Amniotic stem cell (primary cell): Measurements from ENCODE around the gene GOLGA8Q.
"Not testable (repeated sequence)": the region's sequence is repeated elsewhere in the genome, so short reads cannot be mapped to it uniquely, and the experiment has no call there.

Source experiments
- DNase-seq: peaks from one replicate; lab custom pipeline; 2025; lab: John Stamatoyannopoulos, UW

Gene GOLGA8Q

GRCh38 chr15:30551750-30552149 is at the start of gene GOLGA8Q:
Gene GOLGA8Q, plus strand, starts transcription at chr15:30552050. Its CDS starts 28 bp downstream, at chr15:30552078.
- DNase-seq = not testable (repeated sequence)

DNA sequence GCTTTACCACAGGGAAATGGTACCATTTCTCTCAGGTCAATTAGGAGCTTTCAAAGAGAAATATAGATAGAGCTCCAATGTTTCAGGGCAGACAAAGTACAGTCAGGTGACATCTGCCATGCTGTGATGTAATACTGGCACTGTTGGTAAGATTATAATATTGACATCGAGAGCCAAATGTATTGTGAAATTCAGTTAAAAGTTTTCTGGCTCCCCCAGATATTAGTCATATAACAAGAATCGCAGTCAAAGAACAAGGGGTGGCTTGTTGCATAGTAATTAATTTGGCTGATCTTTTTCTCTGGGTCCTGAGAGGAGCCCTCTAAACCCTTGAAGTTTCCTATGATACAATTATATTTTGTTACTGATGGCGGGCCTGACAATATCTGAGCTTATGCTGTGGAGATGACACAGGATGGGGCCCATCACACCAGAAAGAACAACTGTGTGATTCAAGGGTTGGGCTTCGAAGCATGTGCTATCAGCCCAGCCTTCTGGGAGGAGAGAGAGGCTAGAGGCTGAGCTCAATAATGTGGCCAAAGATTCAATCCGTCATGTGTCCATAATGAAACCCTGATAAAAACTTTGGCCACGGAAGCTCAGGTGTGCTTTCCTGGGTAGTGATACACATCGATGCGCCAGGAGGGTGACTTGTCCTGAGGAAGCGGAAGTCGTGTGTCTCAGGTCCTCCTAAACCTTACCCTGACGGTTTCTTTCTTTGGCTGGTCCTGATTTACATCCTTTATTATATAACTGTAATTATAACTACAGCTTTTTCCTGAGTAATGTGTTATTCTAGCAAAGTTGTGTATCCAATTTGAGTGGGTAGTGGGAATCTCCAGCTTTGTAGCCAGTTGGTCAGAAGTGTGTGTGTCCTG is 48.7 kb upstream of the GOLGA8Q start:
- not testable (repeated sequence) for DNase-seq

GRCh38 chr15:30504162-30504843 is 47.5 kb upstream of the GOLGA8Q start:
- not testable (repeated sequence) for DNase-seq

- not testable (repeated sequence) for DNase-seq
Observed at GRCh38 chr15:30514545-30514944, 37.3 kb upstream of the GOLGA8Q start.

GRCh38 chr15:30523453-30524243 is 28.2 kb upstream of the GOLGA8Q start:
- DNase-seq = not testable (repeated sequence)

DNA sequence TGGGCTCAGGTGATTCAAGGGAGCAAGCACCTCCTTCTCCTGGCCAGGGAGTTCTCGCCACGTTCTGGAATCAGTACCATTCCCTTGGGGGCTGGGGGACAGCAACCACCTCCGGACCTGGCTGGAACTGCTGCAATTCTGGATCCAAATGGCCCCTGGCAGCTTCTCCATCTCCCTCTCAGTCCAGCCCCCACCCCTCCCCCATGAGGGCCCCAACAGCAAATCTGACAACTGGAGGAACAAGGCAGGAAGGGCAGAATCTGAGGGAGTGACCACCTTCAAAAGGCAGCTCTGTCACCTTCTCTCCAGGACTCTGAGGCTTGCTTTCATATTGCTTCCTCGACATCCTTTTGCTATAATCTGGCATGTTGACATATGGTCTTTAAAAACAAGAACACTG is 25.9 kb upstream of the GOLGA8Q start:
- DNase-seq = not testable (repeated sequence)

DNA sequence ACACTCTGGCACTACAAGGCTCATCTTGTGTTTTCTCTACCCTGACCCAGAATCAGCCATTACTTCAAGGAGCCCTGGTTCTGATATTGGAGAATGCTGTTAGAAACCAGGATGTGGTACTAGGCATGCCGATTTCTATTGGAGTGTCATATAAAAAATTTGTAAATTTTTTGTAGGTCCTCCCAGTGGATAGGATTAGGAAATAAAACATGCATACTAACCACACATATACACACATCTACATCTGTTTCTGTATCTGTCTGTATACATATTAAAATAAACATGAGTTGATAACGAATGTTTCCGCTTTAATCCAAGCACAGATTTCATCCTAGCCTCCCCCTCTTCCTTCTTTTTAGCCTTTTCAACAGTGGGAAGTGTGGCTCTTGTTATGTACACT is 22.8 kb upstream of the GOLGA8Q start:
- DNase-seq = not testable (repeated sequence)

GRCh38 chr15:30566949-30567348 is 15.1 kb downstream of the GOLGA8Q start:
- not testable (repeated sequence) for DNase-seq

DNA sequence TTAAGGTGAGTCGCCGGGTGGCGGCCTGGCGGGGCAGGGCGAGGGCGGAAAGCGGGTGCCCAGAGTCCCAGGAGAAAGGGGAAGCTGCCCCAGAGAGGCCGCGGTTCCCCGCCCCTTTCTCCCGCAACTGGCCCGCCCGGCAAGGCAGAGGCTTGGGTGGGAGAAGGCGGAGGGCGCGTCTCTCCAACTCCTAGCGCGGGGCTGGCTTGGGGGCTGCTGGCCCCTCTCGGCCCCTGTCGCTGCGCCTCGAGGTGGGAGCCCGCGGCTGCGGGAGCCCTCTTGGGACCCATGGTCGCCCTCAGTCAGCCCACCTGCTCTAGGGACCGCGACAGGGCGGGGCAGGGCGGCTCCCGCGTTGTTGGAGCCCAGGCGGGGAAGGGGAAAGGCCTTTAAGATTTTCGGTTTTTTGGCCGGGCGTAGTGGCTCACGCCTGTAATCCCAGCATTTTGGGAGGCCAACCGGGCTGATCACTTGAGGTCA is 21.2 kb downstream of the GOLGA8Q start:
- DNase-seq = not testable (repeated sequence)

DNA sequence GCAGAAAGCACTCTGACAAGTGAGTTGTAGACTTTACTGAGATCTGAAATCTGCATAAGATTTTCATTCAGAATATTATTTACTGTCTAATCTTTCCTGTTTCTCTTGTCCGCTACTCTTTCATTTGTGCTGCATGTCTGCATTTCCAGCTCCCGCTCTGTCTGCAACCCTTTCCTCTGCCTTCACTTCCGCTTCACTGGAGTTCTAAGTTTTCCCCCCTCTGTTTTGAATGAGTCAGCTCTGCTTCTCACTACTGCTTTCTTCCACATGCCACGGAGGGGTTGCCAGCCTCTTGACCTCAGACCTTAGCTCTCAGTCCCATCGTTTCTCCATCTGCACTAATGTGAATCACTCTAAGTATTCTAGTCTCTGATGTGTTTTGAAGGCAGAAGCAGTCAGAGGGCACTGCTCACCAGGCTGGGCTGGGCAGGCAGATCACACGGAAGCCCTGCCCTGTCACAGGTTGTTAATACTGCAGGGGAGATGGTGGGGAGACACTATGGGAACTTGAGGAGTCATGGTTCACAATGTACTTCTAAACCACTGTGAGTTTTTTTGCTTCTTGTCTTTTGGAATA is 27.6 kb downstream of the GOLGA8Q start:
- DNase-seq = not testable (repeated sequence)

DNA sequence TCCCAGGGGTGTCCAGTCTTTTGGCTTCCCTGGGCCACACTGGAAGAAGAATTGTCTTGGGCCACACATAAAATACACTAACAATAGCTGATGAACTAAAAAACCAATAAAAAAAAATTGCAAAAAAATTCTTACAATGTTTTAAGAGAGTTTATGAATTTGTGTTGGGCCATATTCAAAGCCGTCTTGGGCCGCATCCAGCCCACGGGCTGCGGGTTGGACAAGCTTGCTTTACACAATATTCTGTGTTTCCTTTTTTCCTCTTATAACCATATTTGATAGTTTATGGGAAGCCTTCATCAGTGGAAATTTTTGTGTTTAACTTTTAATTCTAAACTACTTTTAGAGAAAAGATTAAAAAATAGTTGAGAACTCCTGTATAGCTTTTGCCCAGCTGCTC is 28.9 kb downstream of the GOLGA8Q start:
- DNase-seq = not testable (repeated sequence)

DNA sequence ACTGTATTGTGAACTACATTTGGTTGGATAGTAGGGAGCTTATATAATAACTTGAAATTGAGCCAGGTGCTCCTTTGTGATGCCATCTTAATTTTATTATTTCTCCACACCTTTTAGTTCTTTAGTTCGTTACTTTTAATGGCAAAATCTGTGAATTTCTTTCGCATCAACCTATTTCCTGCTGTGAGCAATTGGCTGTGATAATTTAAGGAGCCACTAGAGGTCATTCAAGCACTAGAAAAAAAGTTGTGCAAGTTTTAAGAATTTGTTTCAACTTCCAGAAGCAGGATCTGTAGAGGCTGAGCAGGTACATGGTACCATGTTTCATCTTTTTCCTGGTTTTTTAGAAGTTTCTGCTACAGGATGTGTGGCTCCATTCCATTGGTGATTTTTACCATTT is 47.1 kb downstream of the GOLGA8Q start:
- DNase-seq = not testable (repeated sequence)

DNA sequence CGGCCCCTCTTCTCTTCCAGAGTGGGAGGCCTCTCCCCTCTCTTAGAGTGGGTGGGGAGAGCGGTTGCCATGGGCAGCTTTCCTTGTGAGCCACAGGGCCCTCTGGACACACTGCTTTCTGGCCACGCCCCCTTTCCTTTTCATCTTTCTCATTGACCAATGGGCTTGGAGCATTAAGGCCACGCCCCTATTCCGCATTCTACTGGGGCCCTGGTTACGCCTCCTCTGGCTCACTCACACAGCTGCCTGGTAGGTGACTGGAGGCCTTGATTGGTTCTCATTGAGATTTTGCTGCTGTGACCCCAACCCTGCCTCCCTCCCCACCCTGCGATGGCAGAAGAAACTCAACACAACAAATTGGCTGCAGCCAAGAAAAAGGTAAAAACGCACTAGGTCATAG is 51.9 kb downstream of the GOLGA8Q start, which contains the start of gene GOLGA8H:
GOLGA8H (plus strand) TSS at position 233 of the 400 bp plus-strand sequence; CDS start at position 331, 98 bp downstream.
- not testable (repeated sequence) for DNase-seq
